ENCODE measurements around the gene LRRC4C. TPM values are rescaled to one million over a fixed set of nuclear protein-coding genes. Genes with fewer than 3 reads are reported as not detected.

Gene LRRC4C
- total RNA-seq, 1 experiment from 2014 or later, result 0.15 TPM

GRCh38 chr11:40701027-40701426 lies 758.4 kb downstream of the LRRC4C start:
- ChIA-PET CTCF (no interaction called here), POLR2A (no interaction called here)
- no TSS peak for BruUV-seq (replicated peaks)
- no peak for ATAC-seq
- H3K4me3 ChIP-seq (ENCODE audit: low read depth in 2 of 2, low read length in 2 of 2), result no peak overlapping the region
- no peak for DNase-seq (ENCODE audit: low read depth, low spot score)
- intact Hi-C loops (cut with micrococcal nuclease; ENCODE audit: unreplicated experiment) (no loop called here), in situ Hi-C loops (cut with HindIII; ENCODE audit: low pct_unique_long_range_greater_than_20kb, low sequenced_read_pairs) (no loop called here)
- no peak overlapping the region for H3K27ac ChIP-seq (ENCODE audit: low read length)
- TF ChIP-seq REST (IDR thresholded peaks at IDR 0.05; ENCODE audit: insufficient read depth in 1 of 2, low read depth in 2 of 2, low read length in 1 of 2), result no peak
- no peak for TF ChIP-seq CTCF (IDR thresholded peaks at IDR 0.05)
- TF ChIP-seq TCF7L2 (IDR thresholded peaks at IDR 0.05; ENCODE audit: low read depth, low read length), result no peak
- TF ChIP-seq POLR2AphosphoS5 (IDR thresholded peaks at IDR 0.05; ENCODE audit: low read depth, low read length), result no peak
- no peak for TF ChIP-seq SIN3A (IDR thresholded peaks at IDR 0.05; ENCODE audit: borderline replicate concordance, insufficient read depth, low read depth, low read length)
- no peaks in the 10 kb centered on the region for H3K27me3 ChIP-seq (ENCODE audit: control insufficient read depth, insufficient read depth, low read length)
- H3K36me3 ChIP-seq (ENCODE audit: control insufficient read depth, insufficient read depth, low read length), result no peaks in the 10 kb centered on the region
- H3K4me1 ChIP-seq (ENCODE audit: control insufficient read depth, insufficient read depth, low read length), result no peaks in the 10 kb centered on the region
- no peaks in the 10 kb centered on the region for H3K9me3 ChIP-seq (ENCODE audit: control insufficient read depth, insufficient read depth, low read depth, low read length)

GRCh38 chr11:40689823-40690222 lies 769.6 kb downstream of the LRRC4C start:
- ChIA-PET CTCF (no interaction called here), POLR2A (no interaction called here)
- intact Hi-C loops (cut with micrococcal nuclease; ENCODE audit: unreplicated experiment) (no loop called here), in situ Hi-C loops (cut with HindIII; ENCODE audit: low pct_unique_long_range_greater_than_20kb, low sequenced_read_pairs) (no loop called here)
- DNase-seq (ENCODE audit: low read depth, low spot score), result no peak
- ATAC-seq, result no peak
- Histone ChIP-seq H3K36me3 (ENCODE audit: control insufficient read depth, insufficient read depth, low read length) (no peaks in the 10 kb centered on the region), H3K9me3 (ENCODE audit: control insufficient read depth, insufficient read depth, low read depth, low read length) (no peaks in the 10 kb centered on the region), H3K4me1 (ENCODE audit: control insufficient read depth, insufficient read depth, low read length) (no peaks in the 10 kb centered on the region), H3K4me3 (ENCODE audit: low read depth in 2 of 2, low read length in 2 of 2) (no peak overlapping the region), H3K27ac (ENCODE audit: low read length) (no peak overlapping the region), H3K27me3 (ENCODE audit: control insufficient read depth, insufficient read depth, low read length) (no peaks in the 10 kb centered on the region)
- BruUV-seq (replicated peaks), result no TSS peak
- TF ChIP-seq SIN3A (IDR thresholded peaks at IDR 0.05; ENCODE audit: borderline replicate concordance, insufficient read depth, low read depth, low read length), result no peak
- no peak for TF ChIP-seq POLR2AphosphoS5 (IDR thresholded peaks at IDR 0.05; ENCODE audit: low read depth, low read length)
- no peak for TF ChIP-seq TCF7L2 (IDR thresholded peaks at IDR 0.05; ENCODE audit: low read depth, low read length)
- TF ChIP-seq REST (IDR thresholded peaks at IDR 0.05; ENCODE audit: insufficient read depth in 1 of 2, low read depth in 2 of 2, low read length in 1 of 2), result no peak
- TF ChIP-seq CTCF (IDR thresholded peaks at IDR 0.05), result no peak

Data from Panc1 (cell line).